HG02610 (cell line): Measurements from ENCODE around the gene ZNF397.
"Not testable (repeated sequence)": the region's sequence is repeated elsewhere in the genome, so short reads cannot be mapped to it uniquely, and the experiment has no call there.

ENCODE experiments used
- ATAC-seq: cut with Tn5 transposase; IDR thresholded peaks from one replicate; pipeline ENCODE4 v1.9.1; 2021; ENCODE audit warnings: mild to moderate bottlenecking, moderate library complexity; ENCODE audit not compliant: unreplicated experiment

The ZNF397 gene

DNA sequence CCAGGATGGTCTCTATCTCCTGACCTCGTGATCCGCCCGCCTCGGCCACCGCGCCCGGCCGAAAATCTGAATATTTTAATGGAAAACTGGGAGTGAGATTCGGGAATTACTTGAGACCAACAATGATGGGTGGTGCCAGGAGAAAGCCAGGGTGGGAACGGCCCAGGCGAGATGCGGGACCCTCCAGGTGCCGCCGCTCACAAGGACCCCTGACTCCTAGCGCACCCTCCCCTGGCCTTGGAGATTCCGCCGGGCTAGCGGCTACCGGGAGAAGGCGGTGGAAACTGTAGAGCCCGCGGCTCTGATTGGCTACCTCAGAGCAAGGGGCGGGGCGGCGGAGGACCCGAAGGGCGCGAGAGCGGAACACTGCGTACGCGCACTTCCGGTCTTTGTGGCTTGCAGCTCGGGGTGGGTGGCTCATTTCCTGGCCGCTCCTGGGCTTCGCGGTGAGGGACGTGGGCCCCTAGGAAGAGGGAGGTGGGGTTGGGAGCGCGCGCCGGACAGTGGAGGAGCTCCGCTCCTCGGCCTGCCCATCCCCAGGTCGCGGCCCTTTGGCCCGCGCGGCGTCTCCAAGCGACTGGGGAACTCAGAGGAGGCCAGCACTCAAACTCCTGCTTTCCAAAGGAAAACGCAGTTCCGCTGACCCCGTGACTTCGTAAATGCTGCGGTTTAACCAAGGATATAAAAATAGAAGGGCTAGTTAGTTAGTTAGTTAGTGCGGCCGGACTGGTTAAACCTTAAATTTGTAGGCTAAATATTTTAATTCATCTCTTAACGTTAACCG, at the start of gene ZNF397:
ZNF397 (plus strand) TSS at position 371 of the 784 bp plus-strand sequence. CDS start 1,437 bp downstream, outside the sequence.
- peak; percentile 99 for ATAC-seq

DNA sequence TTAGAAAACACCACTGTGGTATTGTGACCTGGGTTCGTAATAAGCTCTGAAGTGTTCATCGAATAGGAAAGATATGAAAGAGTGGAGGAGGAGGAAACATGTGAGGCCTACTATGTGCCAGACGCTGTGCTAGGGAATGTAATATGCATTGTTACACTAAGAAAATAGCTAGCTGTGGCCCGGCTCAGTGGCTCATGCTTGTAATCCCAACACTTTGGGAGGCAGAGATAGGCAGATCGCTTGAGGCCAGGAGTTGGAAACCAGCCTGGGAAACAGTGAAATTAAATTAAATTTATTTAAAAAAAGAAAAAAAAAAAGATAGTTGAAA, 49.2 kb upstream of the ZNF397 start:
- no peak for ATAC-seq

DNA sequence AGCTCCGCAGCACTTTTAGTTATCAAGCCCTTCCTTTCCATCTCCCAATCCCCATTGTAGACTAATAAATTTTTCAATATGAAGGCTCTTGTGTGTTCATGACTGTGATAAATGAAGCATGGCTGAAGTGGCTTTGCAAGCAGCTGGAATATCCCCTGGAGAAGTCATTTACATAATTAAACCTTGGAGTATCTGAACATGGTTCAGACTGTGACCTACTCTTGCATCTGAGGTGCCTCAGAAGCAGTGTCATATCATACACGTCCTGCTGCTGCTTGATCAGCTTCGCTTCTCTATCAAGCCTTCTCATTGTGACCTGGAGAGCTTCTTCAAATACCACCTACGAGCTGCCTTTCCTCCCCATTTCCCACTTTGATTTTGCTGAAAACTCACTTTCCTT, 48.4 kb upstream of the ZNF397 start:
- ATAC-seq = no peak

DNA sequence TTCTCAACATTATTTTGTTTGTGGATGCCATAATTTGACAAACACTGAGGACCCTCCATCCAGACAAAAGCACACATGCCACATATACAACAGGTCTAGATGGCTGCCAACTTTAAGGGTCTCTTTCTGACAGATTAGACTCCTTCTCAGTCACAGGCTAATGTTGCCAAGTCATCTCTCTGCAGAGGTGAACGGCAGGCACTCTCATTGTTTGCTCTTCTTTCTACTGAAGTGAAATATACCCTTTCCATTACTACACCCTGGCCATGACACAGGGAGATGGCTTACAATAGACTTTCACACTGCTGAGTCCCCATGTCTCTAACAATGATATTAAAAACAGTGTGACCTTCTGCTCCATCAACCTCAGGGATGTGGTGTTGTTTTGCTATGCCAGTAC, 47.5 kb upstream of the ZNF397 start:
- no peak for ATAC-seq

DNA sequence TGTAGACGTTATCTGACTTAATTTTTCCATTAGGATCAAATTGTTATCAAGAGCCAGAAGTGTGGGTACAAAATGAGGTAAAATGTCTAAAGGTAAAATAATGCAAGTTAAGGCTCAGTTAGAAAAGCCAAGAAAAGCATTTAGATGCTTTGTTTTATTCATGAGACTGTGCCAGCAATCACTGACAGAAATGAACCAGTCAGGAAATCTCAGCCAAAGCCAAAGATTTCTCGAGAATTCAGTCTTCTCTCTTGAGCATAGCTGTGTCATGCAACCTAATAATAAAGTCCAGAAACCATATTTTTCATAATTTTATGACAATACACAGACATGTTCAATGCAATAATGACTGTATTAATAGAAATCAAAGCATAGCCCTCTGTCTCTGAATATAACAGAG, 43.5 kb upstream of the ZNF397 start:
- no peak for ATAC-seq

DNA sequence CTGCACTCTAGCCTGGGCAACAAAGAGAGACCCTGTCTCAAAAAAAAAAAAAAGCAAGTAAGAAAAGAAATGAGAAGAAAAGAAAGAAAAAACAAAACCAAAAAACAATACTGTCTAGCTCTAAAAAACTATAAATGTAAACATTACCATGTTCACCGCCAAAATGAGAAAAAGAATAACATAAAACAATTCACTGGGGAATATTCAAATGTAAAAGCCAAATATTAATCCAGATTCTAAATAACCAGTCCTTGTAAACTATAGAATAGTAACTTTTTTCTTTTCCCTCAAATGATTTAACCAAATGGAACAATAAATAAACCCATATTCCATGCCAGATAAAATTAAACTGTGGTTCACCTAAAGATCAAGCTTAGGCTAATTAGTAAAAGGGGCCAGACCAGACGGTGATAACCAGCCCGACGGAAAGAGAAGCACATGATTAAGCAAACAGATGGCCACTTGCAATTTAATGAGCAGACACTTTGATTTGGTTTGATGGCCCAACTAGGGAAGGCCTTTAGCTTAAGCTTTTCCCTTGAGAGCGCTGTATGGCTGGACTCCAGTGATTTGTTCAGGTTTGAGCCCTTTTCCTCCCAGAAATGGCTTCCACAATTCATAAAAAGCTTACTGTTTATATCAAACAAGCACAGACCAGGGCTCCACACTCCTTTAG, 39.4 kb upstream of the ZNF397 start:
- ATAC-seq = no peak

DNA sequence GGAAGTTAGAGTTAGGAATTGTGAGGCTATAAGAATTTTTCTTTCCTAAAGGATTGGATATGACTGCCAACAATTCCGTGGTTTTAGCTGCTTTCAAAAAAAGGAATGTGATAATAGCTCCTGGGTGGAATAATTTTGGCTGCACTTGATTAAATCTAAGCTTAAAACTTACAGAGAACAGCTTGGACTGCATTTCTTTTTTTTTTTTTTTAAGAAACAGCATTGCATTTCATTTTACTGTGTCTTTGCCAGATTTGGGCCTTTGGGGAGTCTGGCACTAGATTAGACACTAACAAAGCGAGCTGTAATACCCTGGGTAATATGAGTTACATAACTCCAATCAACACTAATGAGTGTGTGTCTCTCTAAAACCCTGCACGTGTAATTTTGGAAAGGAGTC, 37.8 kb upstream of the ZNF397 start:
- no peak for ATAC-seq

DNA sequence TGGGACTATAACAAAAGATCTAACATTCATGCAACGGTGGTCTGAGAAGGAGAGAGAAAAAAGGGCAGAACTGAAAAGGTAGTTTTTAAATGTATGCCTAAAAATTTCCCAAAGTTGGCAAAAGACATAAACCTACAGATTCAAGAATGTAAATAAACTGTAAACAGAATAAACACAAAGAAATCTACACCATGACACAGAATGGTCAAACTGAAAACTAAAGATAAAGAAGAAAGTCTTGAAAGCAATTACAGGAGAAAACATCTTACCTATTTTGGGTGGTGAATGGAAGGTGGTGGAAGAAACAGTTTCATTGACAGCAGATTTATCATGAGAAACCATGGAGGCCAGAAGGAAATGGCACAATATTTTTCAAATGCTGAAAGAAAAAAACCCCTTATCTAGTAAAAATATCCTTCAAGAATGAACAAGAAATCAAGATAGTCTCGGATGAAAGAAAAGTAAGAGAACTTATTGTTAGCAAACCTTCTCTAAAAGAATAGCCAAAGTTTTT, 35.6 kb upstream of the ZNF397 start:
- no peak for ATAC-seq

DNA sequence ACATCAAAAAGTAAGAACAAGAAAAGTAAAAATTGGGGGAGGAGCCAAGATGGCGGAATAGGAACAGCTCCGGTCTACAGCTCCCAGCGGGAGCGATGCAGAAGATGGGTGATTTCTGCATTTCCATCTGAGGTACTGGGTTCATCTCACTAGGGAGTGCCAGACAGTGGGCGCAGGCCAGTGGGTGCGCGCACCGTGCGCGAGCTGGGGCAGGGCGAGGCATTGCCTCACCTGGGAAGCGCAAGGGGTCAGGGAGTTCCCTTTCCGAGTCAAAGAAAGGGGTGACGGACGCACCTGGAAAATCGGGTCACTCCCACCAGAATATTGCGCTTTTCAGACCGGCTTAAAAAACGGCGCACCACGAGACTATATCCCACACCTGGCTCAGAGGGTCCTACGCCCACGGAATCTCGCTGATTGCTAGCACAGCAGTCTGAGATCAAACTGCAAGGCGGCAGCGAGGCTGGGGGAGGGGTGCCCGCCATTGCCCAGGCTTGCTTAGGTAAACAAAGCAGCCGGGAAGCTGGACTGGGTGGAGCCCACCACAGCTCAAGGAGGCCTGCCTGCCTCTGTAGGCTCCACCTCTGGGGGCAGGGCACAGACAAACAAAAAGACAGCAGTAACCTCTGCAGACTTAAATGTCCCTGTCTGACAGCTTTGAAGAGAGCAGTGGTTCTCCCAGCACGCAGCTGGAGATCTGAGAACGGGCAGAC, 34.9 kb upstream of the ZNF397 start:
- ATAC-seq = not testable (repeated sequence)

DNA sequence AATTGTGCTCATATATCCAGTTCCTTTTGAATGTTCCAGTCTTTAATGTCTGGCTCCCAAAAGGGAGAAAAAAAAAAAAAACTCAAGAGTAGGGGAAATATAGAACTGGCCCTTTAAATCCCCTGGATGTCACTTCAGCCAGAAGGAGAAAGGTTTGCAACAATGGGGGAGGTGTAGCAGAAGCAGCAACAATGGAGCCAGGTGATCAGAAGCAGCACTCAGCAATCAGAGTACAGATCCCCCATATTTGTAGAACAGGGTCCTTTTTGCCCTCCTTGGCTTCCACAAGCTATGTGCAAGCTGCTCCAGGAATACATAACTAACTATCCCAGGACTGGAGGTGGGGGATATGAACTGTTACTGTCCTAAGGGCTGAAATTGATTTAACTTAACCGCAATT, 25.8 kb upstream of the ZNF397 start:
- ATAC-seq = no peak

DNA sequence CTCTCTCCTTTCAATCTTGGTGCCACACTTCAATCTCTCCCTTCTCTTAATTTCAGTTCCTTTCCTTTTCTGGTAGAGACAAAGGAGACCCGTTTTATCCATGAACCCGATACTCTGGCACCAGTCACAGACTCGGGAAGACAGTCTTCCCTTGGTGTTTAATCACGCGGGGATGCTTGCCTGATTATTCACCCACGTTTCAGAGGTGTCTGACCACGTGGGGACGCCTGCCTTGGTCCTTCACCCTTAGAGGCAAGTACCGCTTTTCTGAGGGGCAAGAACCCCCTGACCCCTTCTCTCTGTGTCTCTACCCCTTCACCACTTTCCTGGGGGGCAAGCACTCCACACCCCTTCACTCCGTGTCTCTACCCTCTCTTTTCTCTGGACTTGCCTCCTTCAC, 24.2 kb upstream of the ZNF397 start:
- ATAC-seq = not testable (repeated sequence)

DNA sequence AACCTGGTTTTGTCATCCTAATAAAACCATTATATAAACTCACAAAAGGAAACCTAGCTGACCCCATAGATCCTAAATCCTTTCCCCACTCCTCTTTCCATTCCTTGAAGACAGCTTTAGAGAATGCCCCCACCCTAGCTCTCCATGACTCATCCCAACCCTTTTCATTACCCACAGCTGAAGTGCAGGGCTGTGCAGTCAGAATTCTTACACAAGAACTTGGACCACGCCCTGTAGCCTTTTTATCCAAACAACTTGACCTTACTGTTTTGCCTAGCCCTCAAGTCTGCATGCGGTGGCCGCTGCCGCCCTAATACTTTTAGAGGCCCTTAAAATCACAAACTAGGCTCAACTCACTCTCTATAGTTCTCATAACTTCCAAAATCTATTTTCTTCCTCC, 21.5 kb upstream of the ZNF397 start:
- not testable (repeated sequence) for ATAC-seq

DNA sequence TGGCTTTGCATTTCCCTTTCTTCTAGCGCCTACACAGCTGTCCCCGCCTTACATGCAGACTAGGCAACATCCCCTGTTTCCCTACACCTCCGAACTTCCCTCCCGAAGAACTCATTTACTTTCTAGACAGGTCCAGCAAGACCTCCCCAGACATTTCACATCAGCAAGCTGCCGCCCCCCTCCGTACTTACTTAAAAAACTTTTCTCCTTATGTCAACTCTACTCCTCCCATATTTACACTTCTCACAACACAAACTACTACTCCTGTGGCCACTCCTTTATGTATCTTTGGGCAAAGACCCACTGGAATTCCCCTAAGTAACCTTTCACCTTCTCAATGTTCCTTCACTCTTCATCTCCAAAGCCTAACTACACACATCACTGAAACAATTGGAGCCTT, 20.4 kb upstream of the ZNF397 start:
- ATAC-seq = no peak

DNA sequence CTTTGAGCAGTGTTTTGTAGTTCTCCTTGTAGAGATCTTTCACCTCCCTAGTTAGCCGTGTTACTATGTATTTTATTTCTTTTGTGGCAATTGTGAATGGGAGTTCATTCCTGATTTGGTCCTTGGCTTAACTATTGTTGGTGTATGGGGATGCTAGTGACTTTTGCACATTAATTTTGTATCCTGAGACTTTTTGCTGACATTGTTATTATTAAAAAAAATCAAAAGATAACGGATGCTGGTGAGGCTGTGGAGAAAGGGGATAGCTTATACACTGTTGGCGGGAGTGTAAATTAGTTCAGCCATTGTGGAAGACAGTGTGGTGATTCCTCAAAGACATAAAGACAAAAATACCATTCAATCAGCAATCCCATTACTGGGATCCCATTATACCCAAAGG, 17.0 kb upstream of the ZNF397 start:
- ATAC-seq = no peak

DNA sequence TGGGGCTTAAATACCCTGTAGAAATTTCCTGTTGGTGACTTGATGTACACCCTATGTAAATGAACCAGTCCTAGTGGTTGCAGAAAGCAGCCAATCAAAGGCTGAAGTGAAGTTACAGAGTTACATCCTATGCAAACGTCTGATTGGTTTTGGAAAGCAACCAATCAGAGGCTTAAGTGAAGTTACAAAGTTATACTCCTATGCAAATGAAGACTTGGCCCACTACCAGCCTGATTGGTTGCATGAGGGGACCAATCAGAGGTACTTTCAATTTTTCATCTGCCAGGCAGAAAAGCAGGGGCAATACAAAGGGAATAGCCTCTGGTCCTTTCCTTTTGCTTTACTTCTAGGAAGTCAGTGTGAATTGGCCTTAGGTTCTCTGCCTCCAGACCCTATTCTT, 13.6 kb upstream of the ZNF397 start:
- ATAC-seq = no peak

DNA sequence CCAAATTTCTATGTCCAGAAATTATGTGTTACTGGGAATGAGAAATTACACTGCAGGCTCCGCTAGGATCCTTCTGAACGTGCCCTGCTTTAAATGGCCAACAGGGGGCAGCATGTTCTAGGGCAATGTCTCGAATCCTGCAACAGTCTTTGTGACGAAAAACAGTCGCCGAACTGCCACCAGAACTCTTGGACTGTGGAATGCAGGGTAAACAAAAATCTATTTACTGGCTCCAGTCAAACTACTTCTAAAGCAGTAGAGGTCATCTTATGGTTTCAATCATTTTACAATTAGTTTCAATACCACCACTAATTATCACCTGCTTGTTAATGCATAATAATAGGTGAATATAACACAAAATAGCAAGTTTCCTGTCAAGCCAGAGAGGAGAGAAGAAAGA, 9.8 kb upstream of the ZNF397 start:
- ATAC-seq = no peak

DNA sequence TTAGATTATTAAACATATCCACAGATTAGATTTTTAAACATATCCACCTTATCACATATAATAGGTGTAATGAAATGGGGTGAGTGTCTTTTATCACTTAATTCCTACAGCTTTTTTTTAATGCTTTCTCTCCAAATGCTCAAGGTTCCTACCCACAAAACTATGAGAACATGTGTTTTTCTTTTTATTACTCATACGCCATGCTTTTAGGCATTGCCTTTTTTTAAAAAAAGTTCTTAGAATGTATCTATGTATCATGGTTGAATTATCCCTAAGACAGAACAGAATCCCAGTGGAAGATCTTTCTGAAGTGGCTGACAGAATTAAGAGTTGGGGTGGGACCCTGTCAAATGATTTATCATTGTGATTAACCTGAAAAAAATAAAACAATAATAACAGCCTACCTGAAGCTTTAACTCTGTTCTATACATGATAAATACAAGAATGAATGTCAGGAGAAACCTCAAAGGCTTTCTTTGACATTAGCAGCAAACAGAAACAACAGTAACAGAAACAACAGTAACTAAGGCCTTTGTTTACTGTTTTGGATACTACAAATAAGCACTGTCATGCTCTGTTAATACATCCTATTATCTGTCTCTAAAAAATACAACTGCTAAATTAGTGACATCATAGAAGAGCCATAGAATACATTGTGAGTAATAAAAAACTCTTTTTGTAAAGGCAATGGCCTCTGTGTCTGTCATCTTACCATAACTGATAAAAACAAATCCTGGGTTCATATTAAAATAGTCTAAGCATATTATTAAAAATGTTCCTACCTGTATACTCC, 4.1 kb upstream of the ZNF397 start:
- ATAC-seq = no peak

DNA sequence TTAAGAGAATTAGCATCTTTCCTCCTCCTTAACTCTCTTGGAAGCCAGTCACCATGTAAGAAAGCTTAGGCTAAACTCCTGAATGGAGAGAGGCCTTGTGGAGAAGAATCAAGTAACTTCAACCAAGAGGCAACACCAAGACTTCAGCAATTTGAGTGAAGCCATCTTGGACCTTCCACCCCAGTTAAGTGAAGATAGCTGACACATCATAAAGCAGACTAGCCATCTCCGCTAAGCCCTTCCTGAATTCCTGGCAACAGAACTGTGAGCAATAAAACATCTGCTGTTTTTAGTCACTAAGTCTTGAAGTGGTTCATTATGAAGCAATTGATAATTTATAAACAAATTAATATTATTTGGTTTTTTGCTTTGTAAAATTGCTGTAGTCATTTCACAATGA, 1.5 kb upstream of the ZNF397 start:
- no peak for ATAC-seq

DNA sequence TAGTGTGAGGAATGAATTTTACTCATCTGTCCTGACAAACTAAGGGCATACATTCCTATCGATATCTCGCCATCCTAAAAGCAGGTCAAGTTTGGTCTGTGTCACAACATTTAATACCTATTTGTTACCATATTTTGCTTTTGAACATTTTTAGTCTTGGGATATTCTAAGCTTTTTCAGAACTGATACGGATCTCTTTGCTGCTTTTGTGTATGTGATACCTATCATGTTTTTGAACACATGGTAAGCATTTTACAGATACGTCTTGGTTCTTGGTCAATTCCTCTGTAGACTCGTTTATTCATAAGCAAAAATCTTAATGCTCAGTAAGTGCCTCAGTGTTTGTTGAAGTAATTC, 592 bp downstream of the ZNF397 start:
- ATAC-seq = no peak

DNA sequence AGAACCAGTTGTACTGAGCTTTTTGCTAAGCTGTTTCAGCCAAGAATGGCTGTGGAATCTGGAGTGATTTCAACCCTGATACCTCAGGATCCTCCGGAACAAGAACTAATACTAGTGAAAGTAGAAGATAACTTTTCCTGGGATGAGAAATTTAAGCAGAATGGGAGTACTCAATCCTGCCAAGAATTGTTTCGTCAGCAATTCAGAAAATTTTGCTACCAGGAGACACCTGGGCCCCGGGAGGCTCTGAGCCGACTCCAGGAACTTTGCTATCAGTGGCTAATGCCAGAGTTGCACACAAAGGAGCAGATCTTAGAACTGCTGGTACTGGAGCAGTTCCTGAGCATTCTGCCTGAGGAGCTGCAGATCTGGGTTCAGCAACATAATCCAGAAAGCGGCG, 1.6 kb downstream of the ZNF397 start:
- ATAC-seq = no peak

DNA sequence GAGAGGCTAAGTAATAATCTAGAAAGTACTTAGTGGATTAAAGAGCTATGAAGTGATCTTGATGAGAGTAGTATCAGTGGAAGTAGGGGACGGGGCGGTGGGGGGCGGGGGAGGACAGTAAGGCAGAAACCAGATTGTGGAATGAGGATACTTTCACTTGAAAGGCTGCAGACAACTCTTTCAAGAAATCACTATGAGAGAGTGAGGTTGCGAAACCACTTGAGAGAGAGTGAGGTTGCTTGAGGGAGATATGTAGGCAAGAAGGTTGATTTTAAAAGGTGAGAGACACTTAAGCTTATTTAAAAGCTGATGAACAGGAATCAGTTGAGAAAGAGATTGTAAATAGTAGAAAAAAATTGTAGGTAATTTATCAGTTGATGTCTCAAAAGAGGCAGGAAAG, 3.8 kb downstream of the ZNF397 start:
- ATAC-seq = no peak
